Measurements from ENCODE around the gene ERCC1. TPM values are rescaled to one million over a fixed set of nuclear protein-coding genes. Genes with fewer than 3 reads are reported as not detected.
"Not testable (repeated sequence)": the region's sequence is repeated elsewhere in the genome, so short reads cannot be mapped to it uniquely, and the experiment has no call there.

ERCC1 gene
- total RNA-seq, 1 experiment from 2014 or later = 57.3 TPM

GRCh38 chr19:45413497-45413896 is 10.2 kb downstream of the ERCC1 start:
- TF ChIP-seq, protein P1, sequence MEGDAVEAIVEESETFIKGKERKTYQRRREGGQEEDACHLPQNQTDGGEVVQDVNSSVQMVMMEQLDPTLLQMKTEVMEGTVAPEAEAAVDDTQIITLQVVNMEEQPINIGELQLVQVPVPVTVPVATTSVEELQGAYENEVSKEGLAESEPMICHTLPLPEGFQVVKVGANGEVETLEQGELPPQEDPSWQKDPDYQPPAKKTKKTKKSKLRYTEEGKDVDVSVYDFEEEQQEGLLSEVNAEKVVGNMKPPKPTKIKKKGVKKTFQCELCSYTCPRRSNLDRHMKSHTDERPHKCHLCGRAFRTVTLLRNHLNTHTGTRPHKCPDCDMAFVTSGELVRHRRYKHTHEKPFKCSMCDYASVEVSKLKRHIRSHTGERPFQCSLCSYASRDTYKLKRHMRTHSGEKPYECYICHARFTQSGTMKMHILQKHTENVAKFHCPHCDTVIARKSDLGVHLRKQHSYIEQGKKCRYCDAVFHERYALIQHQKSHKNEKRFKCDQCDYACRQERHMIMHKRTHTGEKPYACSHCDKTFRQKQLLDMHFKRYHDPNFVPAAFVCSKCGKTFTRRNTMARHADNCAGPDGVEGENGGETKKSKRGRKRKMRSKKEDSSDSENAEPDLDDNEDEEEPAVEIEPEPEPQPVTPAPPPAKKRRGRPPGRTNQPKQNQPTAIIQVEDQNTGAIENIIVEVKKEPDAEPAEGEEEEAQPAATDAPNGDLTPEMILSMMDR (conservative IDR thresholded peaks at IDR 0.05; ENCODE audit: low read depth, low read length) = no peak
- TF ChIP-seq EZH2phosphoT487 (IDR thresholded peaks at IDR 0.05; ENCODE audit: borderline replicate concordance, low read length) = no peak
- no peak for TF ChIP-seq EZH2 (IDR thresholded peaks at IDR 0.05; ENCODE audit: low read length, unreplicated experiment)
- no peak overlapping the region for H2AFZ ChIP-seq (ENCODE audit: low read length)
- H3K4me2 ChIP-seq (ENCODE audit: low read length) = no peak overlapping the region
- no peaks in the 10 kb centered on the region for H3K9me2 ChIP-seq (replicated peaks; ENCODE audit: low read length)
- intact Hi-C loops (cut with micrococcal nuclease) = no loop called here
- H3K4me3 ChIP-seq (ENCODE audit: low read length) = no peak overlapping the region
- no peaks in the 10 kb centered on the region for H3K27me3 ChIP-seq (ENCODE audit: low read length)
- ChIA-PET CTCF (no interaction called here), POLR2A (ENCODE audit: unreplicated experiment) (no interaction called here)
- H4K20me1 ChIP-seq (ENCODE audit: low read length) = no peaks in the 10 kb centered on the region
- H3K27ac ChIP-seq (ENCODE audit: low read length) = no peak overlapping the region
- peaks cover 10% of the 10 kb centered on the region for H3K79me2 ChIP-seq (ENCODE audit: low read length)
- H3K9me3 ChIP-seq (ENCODE audit: low read length) = no peaks in the 10 kb centered on the region
- no peaks in the 10 kb centered on the region for H3F3A ChIP-seq (ENCODE audit: low read length, unreplicated experiment)
- no TSS peak for BruUV-seq (replicated peaks)
- no peaks in the 10 kb centered on the region for H3K4me1 ChIP-seq (ENCODE audit: insufficient read depth, low read length)
- H3K36me3 ChIP-seq (ENCODE audit: low read depth, low read length) = peaks cover 2% of the 10 kb centered on the region; the same call in 1 of the 2 replicates
- DNase-seq (no peak), ATAC-seq (no peak)
- no peak overlapping the region for H3K9ac ChIP-seq (ENCODE audit: low read length)

GRCh38 chr19:45410330-45410729 is 13.4 kb downstream of the ERCC1 start:
- H3K9ac ChIP-seq (ENCODE audit: low read length); H3K4me1 ChIP-seq (ENCODE audit: insufficient read depth, low read length); H4K20me1 ChIP-seq (ENCODE audit: low read length); H3K27me3 ChIP-seq (ENCODE audit: low read length); ATAC-seq; DNase-seq; BruUV-seq (replicated peaks); intact Hi-C loops (cut with micrococcal nuclease); H3F3A ChIP-seq (ENCODE audit: low read length, unreplicated experiment); H3K9me3 ChIP-seq (ENCODE audit: low read length); H3K36me3 ChIP-seq (ENCODE audit: low read depth, low read length); H3K4me2 ChIP-seq (ENCODE audit: low read length); CTCF ChIA-PET; H3K4me3 ChIP-seq (ENCODE audit: low read length); POLR2A ChIA-PET (ENCODE audit: unreplicated experiment); H3K9me2 ChIP-seq (replicated peaks; ENCODE audit: low read length); H2AFZ ChIP-seq (ENCODE audit: low read length); H3K27ac ChIP-seq (ENCODE audit: low read length): not testable (repeated sequence)
- peaks cover 31% of the 10 kb centered on the region for H3K79me2 ChIP-seq (ENCODE audit: low read length)

DNA sequence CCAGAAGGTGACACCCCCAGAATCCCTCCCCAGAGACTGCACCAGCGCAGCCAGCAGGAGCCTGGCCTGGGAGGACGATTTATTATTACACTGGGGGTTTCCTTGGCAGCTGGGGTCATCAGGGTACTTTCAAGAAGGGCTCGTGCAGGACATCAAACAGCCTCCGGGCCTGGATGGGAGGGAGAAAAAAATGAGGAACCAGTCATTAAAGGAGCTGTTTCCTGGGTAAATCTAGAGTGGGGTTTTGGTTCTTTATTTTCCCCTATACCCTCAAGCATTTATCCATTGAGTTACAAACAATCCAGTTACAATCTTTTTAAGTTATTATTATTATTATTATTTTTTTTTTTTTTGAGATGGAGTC is 14.2 kb downstream of the ERCC1 start:
- CTCF ChIA-PET = no interaction called here
- no TSS peak for BruUV-seq (replicated peaks)
- ATAC-seq = no peak

More for the DNA sequence above, 14.2 kb downstream of the ERCC1 start:
- Histone ChIP-seq H3K79me2 (ENCODE audit: low read length) (peaks cover 34% of the 10 kb centered on the region), H3K9me2 (replicated peaks; ENCODE audit: low read length) (no peaks in the 10 kb centered on the region), H3K4me1 (ENCODE audit: insufficient read depth, low read length) (peaks cover 8% of the 10 kb centered on the region; the same call in 1 of the 2 replicates), H4K20me1 (ENCODE audit: low read length) (no peaks in the 10 kb centered on the region), H3K36me3 (ENCODE audit: low read depth, low read length) (peaks cover 6% of the 10 kb centered on the region; the same call in 1 of the 2 replicates), H3K4me3 (ENCODE audit: low read length) (no peak overlapping the region), H3K4me2 (ENCODE audit: low read length) (no peak overlapping the region), H3F3A (ENCODE audit: low read length, unreplicated experiment) (no peaks in the 10 kb centered on the region), H3K27me3 (ENCODE audit: low read length) (no peaks in the 10 kb centered on the region), H3K9ac (ENCODE audit: low read length) (no peak overlapping the region), H3K9me3 (ENCODE audit: low read length) (no peaks in the 10 kb centered on the region), H2AFZ (ENCODE audit: low read length) (no peak overlapping the region), H3K27ac (ENCODE audit: low read length) (no peak overlapping the region)
- intact Hi-C loops (cut with micrococcal nuclease) = no loop called here
- no peak for DNase-seq
- POLR2A ChIA-PET (ENCODE audit: unreplicated experiment) = no interaction called here
- TF ChIP-seq EZH2phosphoT487 (IDR thresholded peaks at IDR 0.05; ENCODE audit: borderline replicate concordance, low read length) (no peak), EZH2 (IDR thresholded peaks at IDR 0.05; ENCODE audit: low read length, unreplicated experiment) (no peak)
- TF ChIP-seq, protein P1 (conservative IDR thresholded peaks at IDR 0.05; ENCODE audit: low read depth, low read length) = no peak

All from PC-3 (cell line).